A673 (cell line): ENCODE measurements around the gene SVOPL. TPM values are rescaled to one million over a fixed set of nuclear protein-coding genes. Genes with fewer than 3 reads are reported as not detected.

Experiments used
- BruUV-seq: library from RNA; stranded (reverse); fragments of 400-500 nt; replicated peaks from 2 replicates; lab custom pipeline; 2021; lab: Mats Ljungman, UMichigan
- CTCF ChIA-PET: fragments of 300-600 bp; sonication (Branson Sonifier 250); formaldehyde crosslinking; loops from one replicate; lab custom pipeline; 2022; ENCODE audit warnings: antibody characterized with exemption; lab: Charles Lee
- POLR2A ChIA-PET: fragments of 300-600 bp; sonication (Branson Sonifier 250); formaldehyde crosslinking; loops from one replicate; lab custom pipeline; 2022; ENCODE audit warnings: antibody characterized with exemption; ENCODE audit not compliant: low non-redundant PET; lab: Charles Lee
- DNase-seq: peaks from one replicate; pipeline ENCODE4 v3.0.0-alpha.2; 2015; ENCODE audit warnings: low spot score
- H3K27ac ChIP-seq: fragments of 200-600 bp; sonication (generic); 2 replicates; pipeline ENCODE4 v1.5.1; 2016; ENCODE audit warnings: mixed run types, low read depth, mild to moderate bottlenecking, mixed read lengths, antibody characterized with exemption, low read length; ENCODE audit not compliant: poor library complexity, severe bottlenecking
- H3K27me3 ChIP-seq: fragments of 200-600 bp; sonication (generic); replicated peaks from 2 replicates; pipeline ENCODE4 v1.6.1; 2017; ENCODE audit warnings: mixed run types, low read depth, mild to moderate bottlenecking, mixed read lengths, antibody characterized with exemption, low read length; ENCODE audit not compliant: insufficient read depth, poor library complexity
- H3K36me3 ChIP-seq: fragments of 200-600 bp; sonication (generic); 2 replicates; pipeline ENCODE4 v1.6.1; 2016; ENCODE audit warnings: mixed run types, mild to moderate bottlenecking, mixed read lengths, antibody characterized with exemption, low read length; ENCODE audit not compliant: insufficient read depth, poor library complexity, severe bottlenecking
- H3K4me1 ChIP-seq: fragments of 200-600 bp; sonication (generic); 2 replicates; pipeline ENCODE4 v1.6.1; 2017; ENCODE audit warnings: mixed run types, mild to moderate bottlenecking, mixed read lengths, antibody characterized with exemption, low read length; ENCODE audit not compliant: insufficient read depth, poor library complexity, severe bottlenecking
- H3K4me3 ChIP-seq: fragments of 200-600 bp; sonication (generic); 2 replicates; pipeline ENCODE4 v1.5.1; 2016; ENCODE audit warnings: low read depth, mixed run types, mild to moderate bottlenecking, mixed read lengths, low read length; ENCODE audit not compliant: poor library complexity, severe bottlenecking
- H3K9me3 ChIP-seq: fragments of 200-600 bp; sonication (generic); 2 replicates; pipeline ENCODE4 v1.6.1; 2016; ENCODE audit warnings: mixed run types, low read depth, mild to moderate bottlenecking, mixed read lengths, antibody characterized with exemption, low read length; ENCODE audit not compliant: poor library complexity, severe bottlenecking
- EZH2 ChIP-seq: fragments of 200-600 bp; sonication (generic); IDR thresholded peaks from 2 replicates; pipeline ENCODE4 v1.6.1; 2017; ENCODE audit warnings: borderline replicate concordance, low read depth, mild to moderate bottlenecking, mixed read lengths, antibody characterized with exemption, low read length; ENCODE audit not compliant: poor library complexity, severe bottlenecking
- intact Hi-C: fragments of 100-400 bp; cut with micrococcal nuclease; formaldehyde crosslinking; loops from one replicate; pipeline ENCODE4 v1.10.0; 2022; ENCODE audit not compliant: unreplicated experiment
- total RNA-seq: library from RNA; stranded (reverse); gene quantifications from 2 replicates; pipeline ENCODE4 v1.2.3, GENCODE V29; 2021
- TF ChIP-seq, protein P1 (sequence below): fragments of 300-800, 200-600 bp; sonication (generic); conservative IDR thresholded peaks from 2 replicates; pipeline ENCODE4 v1.5.1; 2017; ENCODE audit warnings: low read depth, mild to moderate bottlenecking, antibody characterized with exemption, low read length, moderate library complexity, mixed read lengths

The SVOPL gene
- total RNA-seq, 1 experiment from 2014 or later: not detected

DNA sequence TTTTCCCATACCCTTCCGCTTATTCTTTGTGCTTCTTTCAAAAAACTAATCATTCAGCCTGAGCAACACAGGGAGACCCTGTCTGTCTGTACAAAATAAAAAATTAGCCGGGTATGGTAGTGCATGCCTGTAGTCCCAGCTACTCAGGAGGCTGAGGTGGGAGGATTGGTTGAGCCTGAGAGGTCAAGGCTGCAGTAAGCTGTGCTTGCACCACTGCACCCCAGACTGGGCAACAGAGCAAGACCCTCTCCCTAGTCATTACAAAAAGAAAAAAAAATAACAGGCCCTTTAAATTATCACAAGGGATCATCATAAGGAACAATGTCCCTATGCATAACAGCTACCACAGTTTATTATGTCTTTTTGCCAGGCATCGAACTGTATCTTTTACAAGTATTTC, 121.5 kb downstream of the SVOPL start:
- CTCF ChIA-PET: interaction anchor here (0.7 kb wide), 1 partner anchor 754 kb away, joined by 3 read pairs; no protein-coding TSS in a partner anchor
- POLR2A ChIA-PET: no interaction called here
- intact Hi-C loops: no loop called here

DNA sequence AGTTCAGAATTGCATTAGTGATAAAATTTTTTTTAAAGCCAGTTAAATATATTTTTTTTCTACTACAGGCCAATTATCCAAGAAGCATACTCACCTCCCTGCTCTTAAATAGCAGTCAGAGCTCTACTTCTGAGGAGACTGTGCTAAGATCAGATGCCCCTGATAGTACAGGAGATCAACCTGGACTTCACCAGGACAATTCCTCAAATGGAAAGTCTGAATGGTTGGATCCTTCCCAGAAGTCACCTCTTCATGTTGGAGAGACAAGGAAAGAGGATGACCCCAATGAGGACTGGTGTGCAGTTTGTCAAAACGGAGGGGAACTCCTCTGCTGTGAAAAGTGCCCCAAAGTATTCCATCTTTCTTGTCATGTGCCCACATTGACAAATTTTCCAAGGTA, 122.0 kb downstream of the SVOPL start:
- Histone ChIP-seq H3K9me3 (no peaks in the 10 kb centered on the region), H3K4me3 (no peak overlapping the region), H3K36me3 (peaks cover 49% of the 10 kb centered on the region), H3K4me1 (no peaks in the 10 kb centered on the region), H3K27ac (no peak overlapping the region), H3K27me3 (no peaks in the 10 kb centered on the region)
- CTCF ChIA-PET: interaction anchor here (0.7 kb wide), 1 partner anchor 754 kb away, joined by 3 read pairs; no protein-coding TSS in a partner anchor
- POLR2A ChIA-PET: no interaction called here
- DNase-seq: no peak
- TF ChIP-seq, protein P1, sequence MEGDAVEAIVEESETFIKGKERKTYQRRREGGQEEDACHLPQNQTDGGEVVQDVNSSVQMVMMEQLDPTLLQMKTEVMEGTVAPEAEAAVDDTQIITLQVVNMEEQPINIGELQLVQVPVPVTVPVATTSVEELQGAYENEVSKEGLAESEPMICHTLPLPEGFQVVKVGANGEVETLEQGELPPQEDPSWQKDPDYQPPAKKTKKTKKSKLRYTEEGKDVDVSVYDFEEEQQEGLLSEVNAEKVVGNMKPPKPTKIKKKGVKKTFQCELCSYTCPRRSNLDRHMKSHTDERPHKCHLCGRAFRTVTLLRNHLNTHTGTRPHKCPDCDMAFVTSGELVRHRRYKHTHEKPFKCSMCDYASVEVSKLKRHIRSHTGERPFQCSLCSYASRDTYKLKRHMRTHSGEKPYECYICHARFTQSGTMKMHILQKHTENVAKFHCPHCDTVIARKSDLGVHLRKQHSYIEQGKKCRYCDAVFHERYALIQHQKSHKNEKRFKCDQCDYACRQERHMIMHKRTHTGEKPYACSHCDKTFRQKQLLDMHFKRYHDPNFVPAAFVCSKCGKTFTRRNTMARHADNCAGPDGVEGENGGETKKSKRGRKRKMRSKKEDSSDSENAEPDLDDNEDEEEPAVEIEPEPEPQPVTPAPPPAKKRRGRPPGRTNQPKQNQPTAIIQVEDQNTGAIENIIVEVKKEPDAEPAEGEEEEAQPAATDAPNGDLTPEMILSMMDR: no peak
- TF ChIP-seq EZH2: no peak
- BruUV-seq: no TSS peak
- intact Hi-C loops: no loop called here

More for the DNA sequence above, 121.5 kb downstream of the SVOPL start:
- no peak for TF ChIP-seq EZH2
- TF ChIP-seq, protein P1: no peak
- H3K27me3 ChIP-seq: no peaks in the 10 kb centered on the region
- H3K27ac ChIP-seq: no peak overlapping the region
- no peaks in the 10 kb centered on the region for H3K4me1 ChIP-seq
- H3K9me3 ChIP-seq: no peaks in the 10 kb centered on the region
- DNase-seq: no peak
- H3K4me3 ChIP-seq: no peak overlapping the region
- peaks cover 52% of the 10 kb centered on the region for H3K36me3 ChIP-seq
- no TSS peak for BruUV-seq

DNA sequence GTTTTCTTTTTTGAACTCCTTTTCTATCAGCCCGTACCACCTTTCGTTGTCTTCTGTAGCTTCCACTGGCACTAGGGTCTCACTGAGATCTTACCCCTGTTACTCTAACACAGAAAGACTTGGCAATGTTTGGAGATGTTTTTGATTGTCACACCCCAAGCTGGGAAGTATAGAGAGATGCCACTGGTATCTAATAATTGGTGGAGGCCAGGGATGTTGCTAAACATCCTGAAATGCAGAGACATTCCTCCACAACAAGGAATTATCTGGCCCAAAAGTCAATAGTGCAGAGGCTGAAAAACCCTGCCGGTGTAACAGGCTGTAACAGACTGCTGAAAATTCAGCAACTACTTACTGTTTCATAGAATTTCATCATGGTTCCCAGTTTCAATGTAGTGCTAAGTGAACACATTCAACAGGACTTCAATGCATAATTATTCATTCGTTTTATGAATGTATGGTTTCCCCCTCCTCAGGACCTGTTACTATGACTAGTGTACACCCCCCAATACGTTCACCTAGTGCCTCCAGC, 125.2 kb downstream of the SVOPL start:
- POLR2A ChIA-PET: no interaction called here

More for the DNA sequence above, 125.2 kb downstream of the SVOPL start:
- H3K4me3 ChIP-seq: no peak overlapping the region
- BruUV-seq: no TSS peak
- H3K27me3 ChIP-seq: no peaks in the 10 kb centered on the region
- TF ChIP-seq EZH2: no peak
- TF ChIP-seq, protein P1: no peak
- intact Hi-C loops: no loop called here
- no peak overlapping the region for H3K27ac ChIP-seq
- CTCF ChIA-PET: no interaction called here
- peaks cover 46% of the 10 kb centered on the region for H3K36me3 ChIP-seq
- no peaks in the 10 kb centered on the region for H3K4me1 ChIP-seq
- no peaks in the 10 kb centered on the region for H3K9me3 ChIP-seq
- DNase-seq: no peak
